ENCODE results near the gene LYZL1. TPM values are rescaled to one million over a fixed set of nuclear protein-coding genes. Genes with fewer than 3 reads are reported as not detected.

Gene LYZL1
- total and polyA plus RNA-seq, 5 donors from 2014 or later = not detected

GRCh38 chr10:29245476-29245875 is 43.4 kb upstream of the LYZL1 start:
- no peaks in the 10 kb centered on the region for H3K4me1 Mint-ChIP-seq
- no peaks in the 10 kb centered on the region for H3K36me3 ChIP-seq (ENCODE audit: control insufficient read depth, insufficient read depth, low read length)
- H3K27me3 Mint-ChIP-seq = no peaks in the 10 kb centered on the region
- H3K27ac ChIP-seq (ENCODE audit: insufficient read depth, low read length, poor library complexity, severe bottlenecking) = no peak overlapping the region
- no peak for DNase-seq
- H3K9me3 Mint-ChIP-seq = peaks cover 0 to 2% (median 0%) of the 10 kb centered on the region in 7 donors
- H3K4me3 Mint-ChIP-seq = no peak overlapping the region
- H3K27me3 ChIP-seq (ENCODE audit: control insufficient read depth, insufficient read depth, low read length) = no peaks in the 10 kb centered on the region
- no peaks in the 10 kb centered on the region for H3K36me3 Mint-ChIP-seq
- no peak overlapping the region for H3K4me3 ChIP-seq (ENCODE audit: low read depth, low read length)
- no peaks in the 10 kb centered on the region for H3K4me1 ChIP-seq (ENCODE audit: control insufficient read depth, insufficient read depth, low read length, poor library complexity, severe bottlenecking)
- H3K9me3 ChIP-seq (ENCODE audit: control insufficient read depth in 2 of 2, low read length in 2 of 2) = no peaks in the 10 kb centered on the region
- no peak overlapping the region for H3K27ac Mint-ChIP-seq
- no peak for ATAC-seq (ENCODE audit: low read depth in 2 of 2)

GRCh38 chr10:29246449-29246848 is 42.4 kb upstream of the LYZL1 start:
- H3K36me3 ChIP-seq (ENCODE audit: control insufficient read depth, insufficient read depth, low read length) = no peaks in the 10 kb centered on the region
- ATAC-seq (ENCODE audit: low read depth in 2 of 2) (no peak), DNase-seq (no peak)
- Mint-ChIP-seq H3K9me3 (peaks cover 0 to 2% (median 0%) of the 10 kb centered on the region in 7 donors), H3K4me1 (no peaks in the 10 kb centered on the region), H3K36me3 (no peaks in the 10 kb centered on the region), H3K27me3 (no peaks in the 10 kb centered on the region), H3K27ac (no peak overlapping the region), H3K4me3 (no peak overlapping the region)
- H3K27ac ChIP-seq (ENCODE audit: insufficient read depth, low read length, poor library complexity, severe bottlenecking) = no peak overlapping the region
- no peaks in the 10 kb centered on the region for H3K9me3 ChIP-seq (ENCODE audit: control insufficient read depth in 2 of 2, low read length in 2 of 2)
- no peaks in the 10 kb centered on the region for H3K27me3 ChIP-seq (ENCODE audit: control insufficient read depth, insufficient read depth, low read length)
- H3K4me3 ChIP-seq (ENCODE audit: low read depth, low read length) = no peak overlapping the region
- H3K4me1 ChIP-seq (ENCODE audit: control insufficient read depth, insufficient read depth, low read length, poor library complexity, severe bottlenecking) = no peaks in the 10 kb centered on the region

GRCh38 chr10:29248158-29248557 is 40.7 kb upstream of the LYZL1 start:
- Histone ChIP-seq H3K27me3 (ENCODE audit: control insufficient read depth, insufficient read depth, low read length) (peaks cover 4% of the 10 kb centered on the region), H3K4me3 (ENCODE audit: low read depth, low read length) (no peak overlapping the region), H3K36me3 (ENCODE audit: control insufficient read depth, insufficient read depth, low read length) (no peaks in the 10 kb centered on the region), H3K9me3 (ENCODE audit: control insufficient read depth in 2 of 2, low read length in 2 of 2) (no peaks in the 10 kb centered on the region), H3K4me1 (ENCODE audit: control insufficient read depth, insufficient read depth, low read length, poor library complexity, severe bottlenecking) (no peaks in the 10 kb centered on the region), H3K27ac (ENCODE audit: insufficient read depth, low read length, poor library complexity, severe bottlenecking) (no peak overlapping the region)
- Mint-ChIP-seq H3K27ac (no peak overlapping the region), H3K27me3 (no peaks in the 10 kb centered on the region), H3K9me3 (peaks cover 0 to 2% (median 0%) of the 10 kb centered on the region in 7 donors), H3K4me3 (no peak overlapping the region), H3K36me3 (no peaks in the 10 kb centered on the region), H3K4me1 (no peaks in the 10 kb centered on the region)
- DNase-seq (no peak), ATAC-seq (ENCODE audit: low read depth in 2 of 2) (no peak)

- no peaks in the 10 kb centered on the region for H3K4me1 ChIP-seq (ENCODE audit: control insufficient read depth, insufficient read depth, low read length, poor library complexity, severe bottlenecking)
- no peak overlapping the region for H3K4me3 ChIP-seq (ENCODE audit: low read depth, low read length)
- no peaks in the 10 kb centered on the region for H3K36me3 ChIP-seq (ENCODE audit: control insufficient read depth, insufficient read depth, low read length)
- Mint-ChIP-seq H3K4me3 (peak overlapping the region in 1 of 4 donors; percentile 27), H3K4me1 (no peaks in the 10 kb centered on the region), H3K27ac (no peak overlapping the region), H3K9me3 (peaks cover 0 to 2% (median 0%) of the 10 kb centered on the region in 7 donors), H3K36me3 (no peaks in the 10 kb centered on the region), H3K27me3 (peaks cover 3% of the 10 kb centered on the region)
- no peak overlapping the region for H3K27ac ChIP-seq (ENCODE audit: insufficient read depth, low read length, poor library complexity, severe bottlenecking)
- no peak for DNase-seq
- no peak for ATAC-seq (ENCODE audit: low read depth in 2 of 2)
- H3K27me3 ChIP-seq (ENCODE audit: control insufficient read depth, insufficient read depth, low read length) = peaks cover 4% of the 10 kb centered on the region
- H3K9me3 ChIP-seq (ENCODE audit: control insufficient read depth in 2 of 2, low read length in 2 of 2) = no peaks in the 10 kb centered on the region
Measured at GRCh38 chr10:29249018-29249417, 39.9 kb upstream of the LYZL1 start.

- no peaks in the 10 kb centered on the region for H3K9me3 ChIP-seq (ENCODE audit: control insufficient read depth in 2 of 2, low read length in 2 of 2)
- no peak for ATAC-seq (ENCODE audit: low read depth in 2 of 2)
- Mint-ChIP-seq H3K27ac (no peak overlapping the region), H3K4me3 (peak overlapping the region in 1 of 4 donors; percentile 38), H3K4me1 (no peaks in the 10 kb centered on the region), H3K27me3 (peaks cover 5% of the 10 kb centered on the region), H3K9me3 (peaks cover 0 to 2% (median 0%) of the 10 kb centered on the region in 7 donors), H3K36me3 (no peaks in the 10 kb centered on the region)
- no peak overlapping the region for H3K4me3 ChIP-seq (ENCODE audit: low read depth, low read length)
- no peaks in the 10 kb centered on the region for H3K4me1 ChIP-seq (ENCODE audit: control insufficient read depth, insufficient read depth, low read length, poor library complexity, severe bottlenecking)
- no peak for DNase-seq
- H3K27me3 ChIP-seq (ENCODE audit: control insufficient read depth, insufficient read depth, low read length) = peaks cover 4% of the 10 kb centered on the region
- no peaks in the 10 kb centered on the region for H3K36me3 ChIP-seq (ENCODE audit: control insufficient read depth, insufficient read depth, low read length)
- H3K27ac ChIP-seq (ENCODE audit: insufficient read depth, low read length, poor library complexity, severe bottlenecking) = no peak overlapping the region
Measured at GRCh38 chr10:29250066-29250465, 38.8 kb upstream of the LYZL1 start.

GRCh38 chr10:29252811-29253689 is 35.8 kb upstream of the LYZL1 start:
- H3K9me3 ChIP-seq (ENCODE audit: control insufficient read depth in 2 of 2, low read length in 2 of 2) = no peaks in the 10 kb centered on the region
- no peaks in the 10 kb centered on the region for H3K36me3 ChIP-seq (ENCODE audit: control insufficient read depth, insufficient read depth, low read length)
- H3K36me3 Mint-ChIP-seq = no peaks in the 10 kb centered on the region
- no peaks in the 10 kb centered on the region for H3K4me1 ChIP-seq (ENCODE audit: control insufficient read depth, insufficient read depth, low read length, poor library complexity, severe bottlenecking)
- DNase-seq (no peak), ATAC-seq (ENCODE audit: low read depth in 2 of 2) (no peak)
- H3K4me3 Mint-ChIP-seq = no peak overlapping the region
- peaks cover 0 to 4% (median 0%) of the 10 kb centered on the region in 7 donors for H3K9me3 Mint-ChIP-seq
- H3K4me1 Mint-ChIP-seq = no peaks in the 10 kb centered on the region
- H3K27me3 ChIP-seq (ENCODE audit: control insufficient read depth, insufficient read depth, low read length) = peaks cover 4% of the 10 kb centered on the region
- H3K4me3 ChIP-seq (ENCODE audit: low read depth, low read length) = no peak overlapping the region
- no peak overlapping the region for H3K27ac Mint-ChIP-seq
- H3K27ac ChIP-seq (ENCODE audit: insufficient read depth, low read length, poor library complexity, severe bottlenecking) = no peak overlapping the region
- peaks cover 5% of the 10 kb centered on the region for H3K27me3 Mint-ChIP-seq

- Mint-ChIP-seq H3K36me3 (no peaks in the 10 kb centered on the region), H3K4me3 (no peak overlapping the region), H3K27ac (no peak overlapping the region), H3K4me1 (no peaks in the 10 kb centered on the region), H3K9me3 (peaks cover 0 to 4% (median 0%) of the 10 kb centered on the region in 7 donors), H3K27me3 (peaks cover 5% of the 10 kb centered on the region)
- Histone ChIP-seq H3K36me3 (ENCODE audit: control insufficient read depth, insufficient read depth, low read length) (no peaks in the 10 kb centered on the region), H3K9me3 (ENCODE audit: control insufficient read depth in 2 of 2, low read length in 2 of 2) (no peaks in the 10 kb centered on the region), H3K27me3 (ENCODE audit: control insufficient read depth, insufficient read depth, low read length) (peaks cover 4% of the 10 kb centered on the region), H3K4me3 (ENCODE audit: low read depth, low read length) (no peak overlapping the region), H3K4me1 (ENCODE audit: control insufficient read depth, insufficient read depth, low read length, poor library complexity, severe bottlenecking) (no peaks in the 10 kb centered on the region), H3K27ac (ENCODE audit: insufficient read depth, low read length, poor library complexity, severe bottlenecking) (no peak overlapping the region)
- ATAC-seq (ENCODE audit: low read depth in 2 of 2) (no peak), DNase-seq (no peak)
Measured at GRCh38 chr10:29253690-29254029, 35.2 kb upstream of the LYZL1 start.
